Stomach smooth muscle (tissue), 2 donors: Measurements from ENCODE around the gene RARG.

ENCODE experiments used
- H3K27ac ChIP-seq: one replicate; pipeline ENCODE4 v1.7.0; 2013; ENCODE audit warnings: mild to moderate bottlenecking, low read length, inconsistent platforms
- H3K27me3 ChIP-seq, 2 donors: one replicate each; pipeline ENCODE4 v1.7.0; 2013; ENCODE audit warnings: low read length in 2 of 2; ENCODE audit not compliant: insufficient read depth in 2 of 2, control insufficient read depth in 1 of 2
- H3K36me3 ChIP-seq, 2 donors: one replicate each; pipeline ENCODE4 v1.7.0; 2013; ENCODE audit warnings: low read length in 2 of 2; ENCODE audit not compliant: control insufficient read depth in 2 of 2, insufficient read depth in 2 of 2
- H3K4me1 ChIP-seq: one replicate; pipeline ENCODE4 v1.7.0; 2013; ENCODE audit warnings: low read length; ENCODE audit not compliant: control insufficient read depth, insufficient read depth
- H3K4me3 ChIP-seq, 2 donors: one replicate each; pipeline ENCODE4 v1.7.0; 2013; ENCODE audit warnings: low read length in 2 of 2
- H3K9ac ChIP-seq, 2 donors: one replicate each; pipeline ENCODE4 v1.7.0; 2013; ENCODE audit warnings: low read length in 2 of 2, mild to moderate bottlenecking in 1 of 2
- H3K9me3 ChIP-seq, 2 donors: one replicate each; pipeline ENCODE4 v1.7.0; 2013; ENCODE audit warnings: low read length in 2 of 2; ENCODE audit not compliant: control insufficient read depth in 2 of 2
- donor health status: healthy.
- donor health status: Pancreatic carcinoma.

Gene RARG

GRCh38 chr12:53265783-53266182 lies 33.8 kb upstream of the RARG start:
- Histone ChIP-seq H3K9me3 (no peaks in the 10 kb centered on the region), H3K4me1 (peaks cover 12% of the 10 kb centered on the region), H3K4me3 (no peak overlapping the region), H3K27ac (no peak overlapping the region), H3K36me3 (no peaks in the 10 kb centered on the region), H3K27me3 (no peaks in the 10 kb centered on the region), H3K9ac (no peak overlapping the region)

DNA sequence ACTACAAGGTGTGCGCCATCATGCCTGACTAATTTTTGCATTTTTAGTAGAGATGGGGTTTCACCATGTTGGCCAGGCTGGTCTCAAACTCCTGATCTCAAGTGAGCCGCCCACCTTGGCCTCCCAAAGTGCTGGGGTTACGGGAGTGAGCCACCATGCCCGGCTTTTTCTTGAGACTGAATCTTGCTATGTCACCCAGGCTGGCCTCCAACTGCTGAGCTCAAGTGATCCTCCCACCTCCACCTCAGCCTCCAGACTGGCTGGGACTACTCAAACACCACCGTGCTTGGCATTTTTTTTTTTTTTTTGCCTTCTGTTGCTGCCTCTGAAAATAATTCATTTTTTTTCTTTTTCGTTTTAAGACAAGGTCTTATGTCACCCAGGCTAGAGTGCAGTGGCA lies 27.9 kb upstream of the RARG start:
- peaks cover 5% of the 10 kb centered on the region in 2 donors for H3K36me3 ChIP-seq
- H3K9ac ChIP-seq: no peak overlapping the region
- no peak overlapping the region for H3K27ac ChIP-seq
- no peaks in the 10 kb centered on the region for H3K9me3 ChIP-seq
- H3K4me3 ChIP-seq: no peak overlapping the region
- no peaks in the 10 kb centered on the region for H3K27me3 ChIP-seq
- no peaks in the 10 kb centered on the region for H3K4me1 ChIP-seq

DNA sequence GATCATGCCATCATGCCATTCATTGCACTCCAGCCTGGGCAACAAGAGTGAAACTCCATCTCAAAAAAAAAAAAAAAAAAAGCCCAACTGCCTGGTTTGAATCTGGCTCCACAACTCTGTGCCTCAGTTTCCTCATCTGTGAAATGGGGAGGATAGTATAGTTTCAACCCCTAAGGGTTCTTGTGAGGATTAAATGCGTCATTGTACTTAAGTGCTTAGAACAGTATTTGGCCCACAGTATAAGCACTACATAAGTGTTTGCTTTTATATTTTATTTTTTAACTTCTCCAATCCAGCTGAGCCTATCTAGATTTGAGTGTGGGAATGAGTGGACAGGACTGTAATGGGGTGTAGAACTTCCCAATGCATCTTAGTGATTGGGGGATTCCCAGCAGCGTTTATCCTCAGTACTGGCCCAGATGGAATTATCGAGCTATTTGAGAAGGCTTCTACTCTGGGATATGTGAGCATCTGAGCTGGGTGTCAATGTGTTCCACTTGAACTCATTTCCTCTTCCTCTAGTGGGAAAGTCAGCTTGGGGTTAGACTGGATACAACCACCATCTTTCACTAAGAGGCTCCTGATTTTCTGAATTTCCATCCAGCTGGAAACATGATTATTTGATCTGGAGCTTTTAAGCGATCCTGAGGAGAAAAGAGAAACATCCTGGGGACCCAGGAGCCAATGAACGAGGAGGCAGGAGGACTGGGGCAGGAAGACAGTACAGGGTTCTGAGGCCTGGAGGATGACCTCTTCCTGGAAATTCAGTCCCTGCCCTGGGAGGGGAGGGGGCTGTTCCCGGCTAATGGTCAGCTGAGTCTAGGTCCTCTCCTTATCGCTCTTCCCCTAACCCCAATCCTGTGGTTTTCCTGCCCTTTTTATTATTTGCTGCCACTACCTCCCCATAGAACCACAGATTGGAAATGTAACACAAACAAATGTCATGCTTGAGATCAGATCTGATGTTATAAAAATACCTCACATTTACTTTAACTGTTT lies 26.8 kb upstream of the RARG start:
- Histone ChIP-seq H3K4me3 (no peak overlapping the region), H3K27ac (no peak overlapping the region), H3K36me3 (peaks cover 8 to 11% of the 10 kb centered on the region in 2 donors), H3K9ac (no peak overlapping the region), H3K9me3 (no peaks in the 10 kb centered on the region), H3K4me1 (peaks cover under 1% of the 10 kb centered on the region), H3K27me3 (no peaks in the 10 kb centered on the region)

DNA sequence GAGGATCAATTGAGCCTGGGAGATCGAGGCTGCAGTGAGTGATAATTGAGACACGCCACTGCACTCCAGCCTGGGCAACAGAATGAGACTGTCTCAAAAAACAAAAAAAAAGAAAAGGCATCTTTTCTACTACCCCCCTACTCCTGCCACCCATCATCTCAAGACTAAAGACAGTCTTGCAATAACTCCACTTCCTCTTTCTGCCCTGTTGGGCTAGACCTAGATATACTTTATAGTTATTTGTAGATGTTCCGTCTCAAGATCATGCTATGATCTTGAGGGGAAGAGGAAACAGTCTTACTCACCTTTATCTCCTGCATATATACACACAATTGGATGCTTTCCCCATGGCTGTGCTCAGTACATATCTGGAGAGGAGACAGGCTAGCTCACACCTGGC lies 24.0 kb upstream of the RARG start:
- no peaks in the 10 kb centered on the region for H3K9me3 ChIP-seq
- H3K4me1 ChIP-seq: peaks cover 22% of the 10 kb centered on the region
- no peak overlapping the region for H3K27ac ChIP-seq

GRCh38 chr12:53254816-53255545 lies 23.0 kb upstream of the RARG start:
- Histone ChIP-seq H3K9me3 (no peaks in the 10 kb centered on the region), H3K4me3 (no peak overlapping the region), H3K27ac (no peak overlapping the region), H3K36me3 (peaks cover 12 to 17% of the 10 kb centered on the region in 2 donors), H3K27me3 (no peaks in the 10 kb centered on the region), H3K9ac (no peak overlapping the region), H3K4me1 (peaks cover 24% of the 10 kb centered on the region)

More for the DNA sequence above, 24.0 kb upstream of the RARG start:
- Histone ChIP-seq H3K4me3 (no peak overlapping the region), H3K9ac (no peak overlapping the region), H3K27me3 (no peaks in the 10 kb centered on the region), H3K36me3 (peaks cover 12 to 17% of the 10 kb centered on the region in 2 donors)

DNA sequence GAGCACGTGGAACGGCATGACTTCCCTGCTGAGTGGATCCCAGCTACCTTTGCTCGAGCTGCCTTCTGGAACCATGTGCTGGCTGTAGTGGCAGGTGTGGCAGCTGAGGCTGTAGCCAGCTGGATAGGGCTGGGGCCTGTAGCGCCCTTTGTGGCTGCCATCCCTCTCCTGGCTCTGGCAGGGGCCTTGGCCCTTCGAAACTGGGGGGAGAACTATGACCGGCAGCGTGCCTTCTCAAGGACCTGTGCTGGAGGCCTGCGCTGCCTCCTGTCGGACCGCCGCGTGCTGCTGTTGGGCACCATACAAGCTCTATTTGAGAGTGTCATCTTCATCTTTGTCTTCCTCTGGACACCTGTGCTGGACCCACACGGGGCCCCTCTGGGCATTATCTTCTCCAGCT lies 21.3 kb upstream of the RARG start:
- H3K4me1 ChIP-seq: peaks cover 24% of the 10 kb centered on the region
- no peak overlapping the region for H3K27ac ChIP-seq
- H3K27me3 ChIP-seq: no peaks in the 10 kb centered on the region
- H3K36me3 ChIP-seq: peaks cover 12 to 17% of the 10 kb centered on the region in 2 donors
- H3K9me3 ChIP-seq: no peaks in the 10 kb centered on the region
- H3K9ac ChIP-seq: peak overlapping the region in 1 of 2 donors; percentile 78
- H3K4me3 ChIP-seq: peak overlapping the region; percentile 88 to 92

DNA sequence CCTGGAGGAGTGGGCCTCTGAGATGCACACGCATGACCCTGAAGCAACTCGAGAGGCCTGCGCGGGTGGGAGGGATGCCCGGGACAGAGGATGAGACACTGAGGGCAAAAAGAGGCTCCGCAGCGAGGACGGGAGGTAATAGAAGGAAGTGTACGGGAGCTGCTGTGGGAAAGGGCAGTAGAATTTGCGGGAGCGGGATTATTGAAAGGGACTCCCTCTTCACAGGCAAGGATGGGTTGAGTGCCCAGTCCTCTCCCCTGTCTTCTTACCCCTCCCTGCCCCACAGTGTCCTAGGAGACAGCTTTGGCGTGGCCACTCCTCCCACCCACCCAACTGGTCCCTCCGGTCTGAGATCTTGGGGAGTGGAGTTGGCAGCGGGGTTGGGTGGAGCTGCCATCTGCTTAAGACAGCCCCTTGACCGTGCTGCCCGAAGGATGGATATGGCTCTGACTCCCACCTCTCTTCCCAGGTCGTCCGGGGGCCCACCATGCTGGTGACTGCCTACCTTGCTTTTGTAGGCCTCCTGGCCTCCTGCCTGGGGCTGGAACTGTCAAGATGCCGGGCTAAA lies 20.4 kb upstream of the RARG start:
- Histone ChIP-seq H3K27ac (peak overlapping the region; percentile 73), H3K4me1 (peaks cover 24% of the 10 kb centered on the region), H3K36me3 (peaks cover 12 to 17% of the 10 kb centered on the region in 2 donors), H3K9me3 (no peaks in the 10 kb centered on the region), H3K27me3 (no peaks in the 10 kb centered on the region), H3K9ac (peak overlapping the region; percentile 78 to 79), H3K4me3 (peak overlapping the region; percentile 88 to 92)

DNA sequence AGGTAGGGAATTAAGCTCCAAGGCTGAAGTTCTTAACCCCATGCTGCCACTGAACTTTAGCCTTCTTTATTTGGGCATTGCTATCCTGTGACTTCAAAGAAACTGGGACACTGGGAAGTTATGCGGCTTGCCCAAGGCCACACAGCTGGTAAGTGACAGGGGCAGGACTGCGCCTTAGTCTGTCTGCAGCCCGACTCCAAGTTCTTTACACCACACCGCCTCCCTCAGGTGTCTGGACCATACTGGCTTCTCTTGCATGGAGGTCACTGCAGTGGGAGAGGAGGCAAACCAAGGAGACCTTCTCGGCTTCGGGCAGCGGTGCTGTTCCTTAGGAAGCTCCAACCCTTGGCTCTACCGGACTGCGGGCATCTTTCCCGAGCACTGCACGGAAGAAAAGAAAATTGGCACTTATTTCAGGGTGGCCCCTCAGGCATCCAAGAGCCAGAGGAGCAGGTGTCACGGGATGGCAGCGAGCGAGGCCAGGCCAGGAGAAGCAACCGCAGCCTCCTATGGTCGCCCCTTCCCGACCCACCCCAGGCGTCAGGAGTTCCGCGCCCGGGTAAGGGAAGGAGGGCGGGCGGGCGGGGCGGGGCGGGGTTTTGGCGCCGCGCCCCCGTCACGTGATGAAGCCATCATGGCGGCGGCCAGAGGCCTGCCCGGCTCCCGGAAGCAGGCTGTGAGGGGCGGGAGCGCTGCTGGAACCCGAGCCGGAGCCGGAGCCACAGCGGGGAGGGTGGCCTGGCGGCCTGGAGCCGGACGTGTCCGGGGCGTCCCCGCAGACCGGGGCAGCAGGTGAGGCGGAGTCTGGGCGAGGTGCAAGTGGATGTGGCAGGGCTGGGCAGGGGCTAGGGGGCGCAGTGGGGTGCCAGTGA lies 19.7 kb upstream of the RARG start:
- H3K4me3 ChIP-seq: peak overlapping the region; percentile 88 to 92
- H3K27me3 ChIP-seq: no peaks in the 10 kb centered on the region
- H3K4me1 ChIP-seq: peaks cover 24% of the 10 kb centered on the region
- peaks cover 12 to 17% of the 10 kb centered on the region in 2 donors for H3K36me3 ChIP-seq
- peak overlapping the region; percentile 87 for H3K27ac ChIP-seq
- H3K9ac ChIP-seq: peak overlapping the region; percentile 78 to 79
- H3K9me3 ChIP-seq: no peaks in the 10 kb centered on the region

DNA sequence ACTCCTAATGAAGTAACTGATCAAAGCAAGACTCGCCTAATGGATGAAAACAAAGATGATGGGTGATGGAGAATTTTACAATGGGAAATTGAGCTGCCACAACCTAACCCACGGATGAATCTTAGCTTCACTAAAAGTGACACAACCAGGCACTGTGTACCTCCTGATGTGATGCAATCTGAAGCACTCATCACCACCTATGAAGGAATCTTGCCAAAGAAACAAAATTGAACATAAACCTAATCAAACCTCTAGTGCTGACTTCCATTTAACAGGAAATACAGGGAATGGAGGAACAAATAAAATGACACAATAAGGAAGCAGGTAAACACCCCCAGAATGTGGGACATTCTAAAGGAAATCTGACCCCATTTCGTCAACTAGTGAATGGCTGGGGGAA lies 13.3 kb upstream of the RARG start:
- Histone ChIP-seq H3K27ac (no peak overlapping the region), H3K27me3 (peaks cover 0 to 8% of the 10 kb centered on the region in 2 donors), H3K4me3 (no peak overlapping the region), H3K9me3 (no peaks in the 10 kb centered on the region), H3K4me1 (no peaks in the 10 kb centered on the region), H3K9ac (no peak overlapping the region), H3K36me3 (no peaks in the 10 kb centered on the region)

- no peaks in the 10 kb centered on the region for H3K9me3 ChIP-seq
- H3K4me1 ChIP-seq: no peaks in the 10 kb centered on the region
- no peak overlapping the region for H3K9ac ChIP-seq
- H3K36me3 ChIP-seq: no peaks in the 10 kb centered on the region
- no peak overlapping the region for H3K27ac ChIP-seq
- no peak overlapping the region for H3K4me3 ChIP-seq
- peaks cover 0 to 8% of the 10 kb centered on the region in 2 donors for H3K27me3 ChIP-seq
Measured at GRCh38 chr12:53244337-53244736, 12.3 kb upstream of the RARG start.
